GM12801 (cell line): ENCODE results near the gene SLC6A11.

Source experiments
- TF ChIP-seq, protein P1 (sequence below): IDR thresholded peaks from one replicate; pipeline ENCODE4 v1.5.1; 2011; ENCODE audit warnings: control low read depth; ENCODE audit not compliant: insufficient read length; ENCODE audit errors: extremely low read depth

Gene SLC6A11

DNA sequence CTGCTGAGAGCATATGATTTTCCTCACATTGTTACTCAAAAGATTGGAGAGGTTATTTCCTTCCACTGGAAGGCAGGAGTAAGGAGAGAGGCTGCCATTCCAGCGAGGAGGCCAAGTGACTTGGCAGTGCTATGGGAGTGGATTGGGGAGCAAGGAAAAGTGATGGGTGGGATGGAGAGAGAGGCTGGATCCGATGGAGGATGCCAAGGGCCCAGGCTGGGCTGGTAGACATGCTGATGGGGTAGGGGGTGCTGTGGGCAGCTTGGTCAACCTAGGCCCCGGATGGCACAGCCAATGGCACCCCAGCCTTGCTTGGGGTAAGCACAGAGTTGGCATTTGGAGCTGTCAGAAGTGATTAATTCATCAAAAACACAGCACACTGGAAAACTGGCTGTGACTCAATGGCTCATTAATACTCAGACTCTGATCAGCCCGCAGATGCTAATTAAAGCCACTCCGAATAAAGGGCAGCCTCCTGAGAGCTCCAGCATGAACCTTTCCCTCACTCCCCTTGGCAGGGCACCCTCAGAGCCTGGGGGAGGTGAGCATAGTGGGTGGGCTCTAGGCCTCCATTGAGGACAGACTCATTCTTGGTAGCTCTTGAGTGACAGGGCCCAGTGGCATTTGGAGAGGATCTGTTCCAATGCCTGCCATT is 154.4 kb downstream of the SLC6A11 start:
- TF ChIP-seq, protein P1, sequence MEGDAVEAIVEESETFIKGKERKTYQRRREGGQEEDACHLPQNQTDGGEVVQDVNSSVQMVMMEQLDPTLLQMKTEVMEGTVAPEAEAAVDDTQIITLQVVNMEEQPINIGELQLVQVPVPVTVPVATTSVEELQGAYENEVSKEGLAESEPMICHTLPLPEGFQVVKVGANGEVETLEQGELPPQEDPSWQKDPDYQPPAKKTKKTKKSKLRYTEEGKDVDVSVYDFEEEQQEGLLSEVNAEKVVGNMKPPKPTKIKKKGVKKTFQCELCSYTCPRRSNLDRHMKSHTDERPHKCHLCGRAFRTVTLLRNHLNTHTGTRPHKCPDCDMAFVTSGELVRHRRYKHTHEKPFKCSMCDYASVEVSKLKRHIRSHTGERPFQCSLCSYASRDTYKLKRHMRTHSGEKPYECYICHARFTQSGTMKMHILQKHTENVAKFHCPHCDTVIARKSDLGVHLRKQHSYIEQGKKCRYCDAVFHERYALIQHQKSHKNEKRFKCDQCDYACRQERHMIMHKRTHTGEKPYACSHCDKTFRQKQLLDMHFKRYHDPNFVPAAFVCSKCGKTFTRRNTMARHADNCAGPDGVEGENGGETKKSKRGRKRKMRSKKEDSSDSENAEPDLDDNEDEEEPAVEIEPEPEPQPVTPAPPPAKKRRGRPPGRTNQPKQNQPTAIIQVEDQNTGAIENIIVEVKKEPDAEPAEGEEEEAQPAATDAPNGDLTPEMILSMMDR, result no peak

DNA sequence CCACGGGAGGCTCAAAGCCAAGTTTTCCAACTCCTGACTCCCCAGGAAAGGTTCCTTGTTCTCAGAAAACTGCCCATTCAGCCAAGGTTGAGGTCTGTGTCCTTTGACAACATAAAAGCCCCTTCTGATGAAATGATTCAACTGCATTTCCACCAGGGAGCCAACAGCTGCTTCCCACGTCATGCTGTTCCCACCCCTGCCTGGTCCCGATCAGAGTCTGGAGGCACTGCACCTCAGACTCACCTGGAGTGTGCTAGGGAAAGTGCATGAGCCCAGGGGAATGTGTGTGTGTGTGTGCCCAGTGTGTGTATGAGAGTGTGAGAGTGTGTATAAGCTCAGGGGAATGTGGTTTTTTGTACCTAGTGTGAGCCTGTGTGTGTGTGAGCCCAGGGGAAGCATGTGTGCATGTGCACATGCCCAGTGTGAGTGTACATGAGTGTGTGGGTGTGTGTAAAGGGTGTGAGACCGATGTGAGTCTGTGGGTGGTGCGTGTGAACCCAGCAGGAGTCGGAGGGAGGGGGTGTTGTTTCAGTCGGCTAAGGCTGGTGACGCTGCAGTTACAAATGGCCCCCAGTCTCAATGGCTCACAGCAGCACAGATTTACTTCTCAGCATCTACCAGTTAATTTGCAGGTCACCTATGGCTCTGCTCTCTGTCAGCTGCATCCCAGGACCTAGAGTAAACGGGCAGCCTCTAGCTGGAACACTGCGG is 156.2 kb downstream of the SLC6A11 start:
- TF ChIP-seq, protein P1, result no peak

DNA sequence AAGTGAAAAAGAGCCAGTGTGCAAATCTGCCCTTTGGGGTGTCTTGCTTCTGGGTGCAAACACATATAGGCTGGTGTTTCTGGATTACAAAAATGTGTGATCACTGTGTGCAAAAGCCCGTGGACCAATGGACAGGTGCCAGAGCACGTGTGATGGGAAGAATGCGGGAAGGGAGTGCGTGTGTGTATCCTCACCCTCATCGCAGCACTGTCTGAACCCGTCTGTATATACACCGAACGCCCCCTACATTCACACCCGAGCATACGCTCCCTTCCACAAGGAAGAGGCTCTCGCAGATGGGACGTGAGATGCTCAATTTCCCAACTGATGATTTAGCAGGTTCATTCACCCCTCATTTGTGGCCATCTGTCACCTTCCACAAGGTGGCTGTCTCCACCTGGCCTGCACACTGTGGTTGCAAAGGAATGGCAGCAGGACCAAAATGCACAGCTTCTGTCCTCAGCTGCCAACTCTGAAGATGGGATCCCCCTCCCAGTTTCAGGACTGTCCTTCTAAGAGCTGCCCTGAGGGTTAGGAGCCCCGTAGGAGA is 157.1 kb downstream of the SLC6A11 start:
- TF ChIP-seq, protein P1, result no peak

DNA sequence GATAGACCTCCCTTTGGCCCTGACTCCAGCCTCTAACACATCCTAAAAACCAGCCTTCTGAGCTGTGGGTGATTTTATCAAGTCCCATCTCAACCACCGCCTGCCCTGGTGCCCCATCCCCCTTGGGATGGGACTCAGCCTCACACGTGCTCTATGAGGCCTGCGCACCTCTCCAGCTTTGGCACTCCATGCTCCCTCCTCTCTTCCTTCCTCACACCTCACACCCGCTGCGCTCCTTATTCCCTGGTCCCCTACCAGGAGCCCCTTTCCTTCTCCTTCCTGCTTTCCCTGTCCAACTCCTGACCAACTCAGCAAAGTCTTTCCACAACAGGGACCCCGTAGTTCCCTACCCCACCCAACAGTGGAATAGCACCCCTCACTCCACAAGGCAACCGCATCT is 158.1 kb downstream of the SLC6A11 start:
- TF ChIP-seq, protein P1, result no peak

DNA sequence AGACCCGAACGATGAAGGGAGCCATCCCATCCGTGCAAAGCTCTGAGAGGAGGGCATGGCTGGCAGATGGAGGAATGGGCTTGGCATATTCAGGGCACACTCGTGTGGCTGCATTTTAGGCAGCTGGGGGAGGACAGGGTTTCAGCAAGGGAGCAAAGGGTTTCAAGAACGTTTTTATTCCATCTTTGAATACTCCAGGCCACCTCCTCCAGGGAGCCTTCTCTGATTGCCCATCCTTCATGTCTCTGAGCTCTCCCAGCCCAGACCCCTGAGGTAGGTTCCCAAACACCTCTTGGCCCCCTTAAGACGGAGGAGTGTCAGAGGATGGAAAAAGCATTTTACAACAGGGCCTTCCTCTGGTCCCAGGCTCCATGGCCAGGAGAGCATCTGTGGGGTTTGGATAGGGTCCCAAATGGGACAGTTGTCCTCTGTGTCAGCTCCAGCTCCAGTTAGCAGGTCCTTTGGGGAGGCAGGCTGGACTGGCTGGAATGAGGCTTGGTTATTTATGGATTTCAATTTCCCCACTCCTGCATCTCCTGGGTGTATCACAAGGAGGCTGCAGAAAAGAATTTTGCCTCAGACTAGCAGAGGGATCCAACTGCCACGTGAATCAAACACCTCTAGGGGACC is 158.8 kb downstream of the SLC6A11 start:
- TF ChIP-seq, protein P1, result no peak

DNA sequence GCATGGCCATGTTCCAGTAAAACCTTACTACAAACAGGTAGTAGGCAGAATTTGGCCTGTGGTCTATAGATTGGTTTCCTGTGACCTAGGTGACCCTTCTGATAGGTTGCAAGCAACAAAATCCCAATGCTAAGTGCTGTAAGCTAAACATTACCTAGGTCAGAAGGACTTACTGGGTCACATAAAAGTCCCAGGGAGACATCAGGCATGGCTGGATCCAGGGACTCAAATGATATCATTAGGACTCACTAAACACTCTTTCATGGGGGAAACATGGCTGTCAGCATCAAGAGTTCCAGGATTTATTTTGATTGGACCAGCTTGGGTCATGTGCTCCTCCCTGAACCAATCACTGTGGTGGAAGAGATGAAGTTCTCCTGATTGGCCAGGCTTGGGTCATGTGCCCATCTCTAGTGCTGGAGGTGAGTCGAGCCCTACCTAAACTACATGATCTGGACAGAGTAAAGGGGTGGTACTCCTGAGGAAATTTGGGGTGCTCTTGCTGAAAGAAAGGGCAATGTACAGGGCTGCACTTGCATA is 159.7 kb downstream of the SLC6A11 start:
- TF ChIP-seq, protein P1, result no peak

DNA sequence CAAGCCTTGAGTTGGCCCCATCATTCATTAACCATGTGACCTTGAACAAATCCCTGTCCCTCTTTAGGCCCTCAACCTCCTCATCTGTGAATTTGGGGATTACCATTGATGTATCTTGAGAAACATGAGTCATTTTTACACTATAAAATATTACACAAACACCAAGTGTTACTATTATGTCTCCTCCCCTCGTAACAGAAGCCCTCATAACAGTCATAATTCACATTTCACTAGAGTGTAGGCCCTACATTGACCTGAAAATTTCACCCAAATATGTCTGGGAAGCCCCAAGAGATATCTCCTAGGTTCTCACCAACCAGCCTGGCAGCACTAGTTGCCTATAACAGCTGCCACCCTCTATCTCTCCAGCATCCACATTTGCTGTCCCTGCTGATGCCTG is 160.7 kb downstream of the SLC6A11 start:
- TF ChIP-seq, protein P1, result no peak
